ENCODE data around the gene RNF113A.
"Not testable (repeated sequence)": the region's sequence is repeated elsewhere in the genome, so short reads cannot be mapped to it uniquely, and the experiment has no call there.

The RNF113A gene

GRCh38 chrX:119833905-119834304, 37.6 kb downstream of the RNF113A start:
- DNase-seq (ENCODE audit: low read depth in 2 of 2) = no peak

- no peak for DNase-seq (ENCODE audit: low read depth in 2 of 2)
Measured at GRCh38 chrX:119828446-119828845, 43.1 kb downstream of the RNF113A start.

- DNase-seq (ENCODE audit: low read depth in 2 of 2) = no peak
Measured at GRCh38 chrX:119826399-119826959, 45.1 kb downstream of the RNF113A start.

- not testable (repeated sequence) for DNase-seq (ENCODE audit: low read depth in 2 of 2)
Measured at GRCh38 chrX:119824221-119824620, 47.3 kb downstream of the RNF113A start.

GRCh38 chrX:119821703-119822102, 49.8 kb downstream of the RNF113A start:
- not testable (repeated sequence) for DNase-seq (ENCODE audit: low read depth in 2 of 2)
